ENCODE data around the gene GPATCH2L.

The GPATCH2L gene

DNA sequence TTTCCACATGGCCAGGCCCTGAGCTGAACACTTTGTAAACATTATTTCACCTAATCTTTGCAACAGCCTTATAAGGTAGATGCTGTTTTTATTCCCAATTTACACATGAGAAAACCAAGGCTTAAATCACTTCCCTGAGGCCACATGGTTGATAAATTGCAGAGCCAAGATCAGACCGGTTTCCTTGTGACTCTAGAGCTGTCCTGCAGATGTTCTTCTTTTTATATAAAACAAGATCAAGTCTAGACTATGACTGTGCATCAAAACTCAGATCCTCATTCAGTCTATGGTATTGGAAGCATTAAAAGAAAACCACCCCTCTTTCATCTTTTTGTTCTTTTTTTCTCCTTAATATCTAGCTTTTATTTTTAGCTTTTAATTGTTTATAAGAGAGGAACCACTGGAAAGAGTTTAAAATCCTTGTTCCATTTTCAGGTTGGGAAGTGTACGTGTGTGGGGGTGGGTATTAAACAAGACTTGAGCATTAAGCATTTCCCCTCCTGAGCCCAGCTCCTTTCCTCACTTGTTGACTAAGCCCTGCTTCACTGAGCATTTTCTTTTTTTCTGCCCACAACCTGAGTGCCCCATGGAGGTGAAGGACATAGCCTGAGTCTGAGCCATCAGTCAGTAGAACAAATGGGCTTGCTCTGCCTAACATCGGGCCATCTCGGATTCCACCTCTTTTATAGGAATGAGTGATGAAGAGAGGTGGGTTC, 45.4 kb downstream of the GPATCH2L start:
- no peak for DNase-seq (ENCODE audit: low read depth in 2 of 2)

DNA sequence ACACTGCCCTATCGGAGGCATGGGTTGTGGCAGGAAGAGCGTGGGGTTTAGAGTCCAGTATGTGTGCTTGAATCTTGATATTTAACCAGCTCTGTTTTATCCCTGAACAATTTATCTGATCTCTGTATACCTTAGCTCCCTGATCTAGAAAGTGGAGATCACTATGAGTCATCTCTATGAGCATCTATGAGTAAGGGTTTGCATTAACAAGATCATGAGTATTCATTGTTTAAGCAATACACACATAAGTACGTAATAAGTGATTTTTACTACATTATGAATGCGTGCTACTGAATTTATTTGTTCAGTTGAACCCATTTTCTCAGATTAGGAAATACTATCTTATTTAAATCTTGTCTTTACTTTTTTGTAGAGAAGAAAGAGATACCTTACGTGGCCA, 49.4 kb downstream of the GPATCH2L start:
- no peak for DNase-seq (ENCODE audit: low read depth in 2 of 2)

- no peak for DNase-seq (ENCODE audit: low read depth in 2 of 2)
Observed at GRCh38 chr14:76203086-76204001, 51.6 kb downstream of the GPATCH2L start.

GRCh38 chr14:76204461-76205230, 52.9 kb downstream of the GPATCH2L start:
- DNase-seq (ENCODE audit: low read depth in 2 of 2) = no peak

- no peak for DNase-seq (ENCODE audit: low read depth in 2 of 2)
Observed at GRCh38 chr14:76205708-76206107, 54.0 kb downstream of the GPATCH2L start.

GRCh38 chr14:76208340-76208739, 56.6 kb downstream of the GPATCH2L start:
- DNase-seq (ENCODE audit: low read depth in 2 of 2) = no peak

DNA sequence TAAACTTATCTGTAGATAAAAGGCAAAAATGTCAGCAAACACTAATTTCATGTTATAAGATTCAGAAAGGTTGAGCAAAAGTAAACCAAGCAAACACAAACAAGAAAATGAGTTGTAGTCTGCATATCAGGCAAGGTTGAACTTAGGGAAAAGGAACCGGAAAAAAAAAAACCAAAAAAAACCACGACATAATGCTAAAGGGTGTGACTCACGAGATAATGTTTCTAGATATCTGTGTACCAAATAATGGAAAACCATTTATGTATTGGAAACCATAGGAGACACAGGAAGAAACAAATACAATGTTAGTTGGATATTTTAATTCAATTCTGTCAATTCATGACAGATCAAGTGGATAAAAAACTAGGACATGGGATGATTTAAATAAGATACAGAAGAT, 60.5 kb downstream of the GPATCH2L start:
- no peak for DNase-seq (ENCODE audit: low read depth in 2 of 2)

DNA sequence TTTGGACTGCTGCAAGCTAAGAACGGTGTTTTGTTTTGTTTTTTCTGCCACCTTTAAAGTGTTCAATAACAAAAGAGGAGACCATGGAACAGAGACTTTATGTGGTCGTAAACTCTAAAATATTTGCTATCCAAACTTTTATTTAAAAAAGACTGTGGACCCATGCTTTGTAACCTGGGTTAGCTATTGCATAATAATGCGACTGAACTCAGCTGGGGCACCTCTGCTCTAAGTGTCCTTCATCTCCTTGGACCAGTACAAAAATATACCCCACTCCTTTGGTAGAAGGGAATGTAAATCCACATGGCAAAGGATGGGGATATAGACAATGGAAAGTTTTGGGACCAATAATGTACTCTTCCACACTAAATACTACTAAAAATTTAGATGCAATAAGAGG, 65.5 kb downstream of the GPATCH2L start:
- no peak for DNase-seq (ENCODE audit: low read depth in 2 of 2)

DNA sequence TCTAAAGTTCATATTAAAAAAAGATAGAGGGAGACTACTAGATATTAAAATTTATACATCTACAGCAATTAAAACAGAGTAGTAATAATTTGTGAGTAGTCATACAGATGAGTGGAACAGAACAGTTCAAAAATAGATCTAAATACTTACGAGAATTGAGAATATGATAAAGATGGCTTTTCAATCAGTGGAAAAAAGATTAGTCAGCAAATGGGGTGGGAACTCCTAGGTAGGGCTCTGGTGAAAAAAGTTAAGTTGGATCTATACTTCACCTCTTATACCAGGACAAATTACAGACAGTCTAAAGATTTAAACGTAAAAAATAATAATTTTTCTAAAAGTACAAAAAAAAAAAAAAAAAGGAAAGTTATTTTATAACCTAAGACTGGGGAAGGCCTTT, 66.9 kb downstream of the GPATCH2L start:
- DNase-seq (ENCODE audit: low read depth in 2 of 2) = no peak

GRCh38 chr14:76219873-76220272, 68.2 kb downstream of the GPATCH2L start:
- DNase-seq (ENCODE audit: low read depth in 2 of 2) = no peak

DNA sequence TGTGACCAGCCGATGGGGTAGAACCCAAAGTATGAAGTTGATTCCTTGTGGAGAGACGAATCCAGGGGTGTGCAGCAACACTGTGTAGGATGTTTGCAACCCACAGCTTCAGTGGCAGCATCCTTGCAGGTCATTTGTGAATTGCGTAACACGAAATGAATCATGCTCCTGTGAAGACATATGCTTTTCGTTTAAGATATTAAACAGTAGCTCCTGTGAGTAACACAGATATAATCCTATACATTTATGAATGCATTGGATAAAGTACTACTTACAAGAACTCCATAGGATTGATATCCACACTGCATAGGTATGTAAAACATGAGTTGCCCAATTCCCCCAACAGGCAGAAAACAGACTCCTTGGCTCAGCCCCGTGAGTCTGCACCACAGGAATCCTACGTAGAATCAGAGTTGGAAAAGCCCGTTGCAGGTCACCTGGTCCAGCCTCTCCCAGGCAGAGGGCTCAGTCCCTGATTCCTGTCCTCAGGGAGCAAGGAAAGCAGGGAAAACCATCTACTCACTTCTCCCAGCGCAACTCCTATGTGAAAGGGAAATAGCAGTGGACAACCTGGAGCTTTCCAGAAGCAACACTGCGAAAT, 75.8 kb downstream of the GPATCH2L start:
- DNase-seq (ENCODE audit: low read depth in 2 of 2) = no peak

DNA sequence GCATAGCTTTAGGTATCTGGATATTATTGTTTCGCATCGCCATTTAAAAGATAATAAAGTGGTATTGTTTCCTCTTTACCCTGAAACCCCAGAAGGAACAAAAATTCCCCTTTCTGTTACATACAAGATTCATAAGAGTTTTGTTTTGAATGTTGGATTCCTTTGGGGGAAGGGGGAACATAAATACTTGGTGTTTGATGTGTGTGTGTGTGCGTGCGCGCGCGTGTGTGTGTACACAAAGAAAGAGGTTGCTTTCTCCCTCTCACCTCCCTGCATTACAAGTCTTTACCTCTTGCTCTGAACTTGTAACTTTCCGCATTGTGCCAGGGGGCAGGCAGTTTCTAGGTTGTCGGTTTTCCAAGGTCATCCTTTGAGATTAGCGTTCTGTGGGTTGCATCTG, 76.4 kb downstream of the GPATCH2L start:
- no peak for DNase-seq (ENCODE audit: low read depth in 2 of 2)

DNA sequence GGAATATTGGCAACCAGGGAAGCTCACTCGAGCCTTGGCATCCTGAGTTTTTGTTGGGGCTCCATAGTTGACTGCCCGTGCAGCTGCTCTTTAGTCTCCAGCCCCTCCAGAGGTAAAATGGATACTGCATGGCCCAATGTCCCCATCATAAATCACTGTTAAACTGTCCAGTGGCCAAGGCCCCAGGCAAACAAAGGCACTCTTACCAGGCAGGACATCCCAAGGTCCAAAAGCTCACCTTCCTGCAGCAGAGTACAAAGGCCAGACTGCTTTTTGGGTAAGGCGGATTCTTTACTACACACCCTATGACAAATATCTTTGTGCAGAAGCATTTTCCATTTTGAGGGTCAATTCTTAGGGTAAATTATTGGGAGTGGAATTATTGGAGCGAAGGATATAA, 81.1 kb downstream of the GPATCH2L start:
- DNase-seq (ENCODE audit: low read depth in 2 of 2) = no peak

GRCh38 chr14:76235628-76236027, 83.9 kb downstream of the GPATCH2L start:
- no peak for DNase-seq (ENCODE audit: low read depth in 2 of 2)

- no peak for DNase-seq (ENCODE audit: low read depth in 2 of 2)
Observed at GRCh38 chr14:76236172-76237130, 84.7 kb downstream of the GPATCH2L start.

GRCh38 chr14:76237349-76237990, 85.7 kb downstream of the GPATCH2L start:
- DNase-seq (ENCODE audit: low read depth in 2 of 2) = no peak

- DNase-seq (ENCODE audit: low read depth in 2 of 2) = no peak
Observed at GRCh38 chr14:76245097-76245496, 93.4 kb downstream of the GPATCH2L start.

DNA sequence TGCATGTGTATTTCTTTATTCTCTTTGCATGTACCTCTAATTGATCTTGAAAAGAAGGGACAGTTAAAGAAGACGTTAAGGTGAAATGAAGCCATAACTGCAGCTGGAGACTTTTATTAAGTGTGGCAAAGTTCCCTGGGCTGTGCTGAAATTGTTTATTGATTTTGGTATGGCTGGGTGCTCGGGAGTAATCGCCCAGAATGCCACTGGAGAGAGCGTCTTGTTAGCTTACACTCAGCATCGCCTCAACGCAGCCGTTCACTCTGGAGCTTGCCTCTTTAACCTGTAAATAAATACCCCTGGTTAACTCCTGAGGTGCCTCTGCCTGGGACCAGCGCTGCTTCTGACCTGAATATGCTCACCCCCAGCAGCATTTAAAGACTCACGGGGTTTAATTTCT, 98.6 kb downstream of the GPATCH2L start:
- DNase-seq (ENCODE audit: low read depth in 2 of 2) = no peak

GRCh38 chr14:76252471-76252870, 100.7 kb downstream of the GPATCH2L start:
- no peak for DNase-seq (ENCODE audit: low read depth in 2 of 2)

- DNase-seq (ENCODE audit: low read depth in 2 of 2) = no peak
Observed at GRCh38 chr14:76253111-76253510, 101.4 kb downstream of the GPATCH2L start.

Data from stimulated activated CD4-positive, alpha-beta T cell treated with anti-CD3 and anti-CD28 coated beads, Interleukin-1b, Interleukin-23, amount 100 ng/mL, for 4 hours (primary cell).